ENCODE measurements around the gene PRMT1.

Gene PRMT1

DNA sequence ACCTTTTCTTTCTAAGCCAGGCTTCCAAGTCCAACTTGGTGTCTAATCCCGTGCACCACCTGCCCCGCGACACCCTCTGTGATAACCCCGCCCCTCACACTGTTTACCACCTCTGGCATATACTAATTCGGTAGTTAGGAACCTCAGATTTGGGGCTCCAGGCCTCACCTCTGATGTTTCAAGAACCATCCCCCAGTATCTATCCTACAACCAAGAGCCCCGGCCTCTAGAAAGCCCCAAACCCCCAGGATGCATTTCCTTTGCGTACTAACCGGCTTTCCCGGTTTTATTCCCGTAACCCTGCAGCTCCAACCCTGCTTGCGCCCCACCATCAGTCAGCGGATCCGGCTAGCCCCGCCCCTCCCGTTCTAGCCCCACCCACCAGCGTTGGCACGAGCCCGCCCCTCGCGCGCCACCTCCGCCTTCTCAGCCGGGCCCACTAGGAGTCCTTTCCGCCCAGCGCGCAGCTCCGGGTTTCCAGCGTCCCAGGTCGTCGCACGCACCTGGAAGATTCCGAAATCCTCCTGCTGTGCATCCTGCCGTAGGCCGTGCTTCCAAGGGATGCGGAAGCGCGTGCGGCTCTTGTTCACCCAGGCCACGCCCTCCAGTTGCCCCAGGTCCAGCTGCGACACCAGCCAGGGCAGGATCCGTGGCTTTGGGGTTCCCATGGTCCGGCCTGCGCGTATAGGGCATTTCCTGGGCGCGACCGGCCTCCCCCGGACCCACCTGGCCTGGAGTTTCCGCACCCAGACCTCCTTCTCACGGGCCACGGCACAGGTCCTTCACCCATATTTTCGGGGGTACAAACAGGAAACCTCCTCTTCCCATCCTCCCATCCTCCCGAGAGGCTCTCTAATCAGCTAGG is 12.7 kb upstream of the PRMT1 start:
- TF ChIP-seq, protein P1, sequence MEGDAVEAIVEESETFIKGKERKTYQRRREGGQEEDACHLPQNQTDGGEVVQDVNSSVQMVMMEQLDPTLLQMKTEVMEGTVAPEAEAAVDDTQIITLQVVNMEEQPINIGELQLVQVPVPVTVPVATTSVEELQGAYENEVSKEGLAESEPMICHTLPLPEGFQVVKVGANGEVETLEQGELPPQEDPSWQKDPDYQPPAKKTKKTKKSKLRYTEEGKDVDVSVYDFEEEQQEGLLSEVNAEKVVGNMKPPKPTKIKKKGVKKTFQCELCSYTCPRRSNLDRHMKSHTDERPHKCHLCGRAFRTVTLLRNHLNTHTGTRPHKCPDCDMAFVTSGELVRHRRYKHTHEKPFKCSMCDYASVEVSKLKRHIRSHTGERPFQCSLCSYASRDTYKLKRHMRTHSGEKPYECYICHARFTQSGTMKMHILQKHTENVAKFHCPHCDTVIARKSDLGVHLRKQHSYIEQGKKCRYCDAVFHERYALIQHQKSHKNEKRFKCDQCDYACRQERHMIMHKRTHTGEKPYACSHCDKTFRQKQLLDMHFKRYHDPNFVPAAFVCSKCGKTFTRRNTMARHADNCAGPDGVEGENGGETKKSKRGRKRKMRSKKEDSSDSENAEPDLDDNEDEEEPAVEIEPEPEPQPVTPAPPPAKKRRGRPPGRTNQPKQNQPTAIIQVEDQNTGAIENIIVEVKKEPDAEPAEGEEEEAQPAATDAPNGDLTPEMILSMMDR (IDR thresholded peaks at IDR 0.05; ENCODE audit: low read depth, low read length): no peak
- H3K4me3 ChIP-seq (replicated peaks in 1 of 2; ENCODE audit: low read depth in 2 of 2, low read length in 2 of 2): peak overlapping the region; percentile 72 to 88
- DNase-seq (ENCODE audit: low read depth in 2 of 2): peak; percentile 79 to 83

GRCh38 chr19:49665036-49665350 is 12.1 kb upstream of the PRMT1 start:
- TF ChIP-seq, protein P1 (IDR thresholded peaks at IDR 0.05; ENCODE audit: low read depth, low read length): no peak
- peak overlapping the region; percentile 72 to 88 for H3K4me3 ChIP-seq (replicated peaks in 1 of 2; ENCODE audit: low read depth in 2 of 2, low read length in 2 of 2)
- DNase-seq (ENCODE audit: low read depth in 2 of 2): no peak

- TF ChIP-seq, protein P1 (IDR thresholded peaks at IDR 0.05; ENCODE audit: low read depth, low read length): no peak
- DNase-seq (ENCODE audit: low read depth in 2 of 2): peak; percentile 97
- H3K4me3 ChIP-seq (replicated peaks in 1 of 2; ENCODE audit: low read depth in 2 of 2, low read length in 2 of 2): peak within 1 kb of the TSS; percentile 72 to 88
Measured at GRCh38 chr19:49665351-49666119, 11.5 kb upstream of the PRMT1 start, which contains the start of the genes BCL2L12 and IRF3. BCL2L12 (plus strand) TSS chr19:49665933; CDS start chr19:49666693, 760 bp downstream. IRF3 (minus strand) TSS chr19:49665857; CDS start chr19:49664838, 1,019 bp downstream.

DNA sequence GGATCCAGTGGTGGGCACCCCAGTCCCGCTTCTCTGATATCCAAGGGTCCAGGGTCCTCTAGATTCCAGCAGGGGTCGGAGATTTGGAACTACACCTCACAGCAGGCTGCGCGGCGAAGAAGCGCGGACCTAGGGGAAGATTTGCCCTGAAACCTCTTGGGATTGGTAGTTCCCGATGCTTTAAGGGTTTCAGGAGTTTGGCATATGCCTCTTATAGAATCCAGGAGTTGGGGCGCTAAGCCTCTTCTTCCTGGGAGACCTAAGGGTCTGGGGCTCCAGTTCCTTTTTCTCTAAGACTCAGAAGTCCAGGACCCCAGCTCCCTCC is 11.0 kb upstream of the PRMT1 start:
- no peak for DNase-seq (ENCODE audit: low read depth in 2 of 2)
- peak overlapping the region; percentile 72 to 88 for H3K4me3 ChIP-seq (replicated peaks in 1 of 2; ENCODE audit: low read depth in 2 of 2, low read length in 2 of 2)
- TF ChIP-seq, protein P1 (IDR thresholded peaks at IDR 0.05; ENCODE audit: low read depth, low read length): no peak

DNA sequence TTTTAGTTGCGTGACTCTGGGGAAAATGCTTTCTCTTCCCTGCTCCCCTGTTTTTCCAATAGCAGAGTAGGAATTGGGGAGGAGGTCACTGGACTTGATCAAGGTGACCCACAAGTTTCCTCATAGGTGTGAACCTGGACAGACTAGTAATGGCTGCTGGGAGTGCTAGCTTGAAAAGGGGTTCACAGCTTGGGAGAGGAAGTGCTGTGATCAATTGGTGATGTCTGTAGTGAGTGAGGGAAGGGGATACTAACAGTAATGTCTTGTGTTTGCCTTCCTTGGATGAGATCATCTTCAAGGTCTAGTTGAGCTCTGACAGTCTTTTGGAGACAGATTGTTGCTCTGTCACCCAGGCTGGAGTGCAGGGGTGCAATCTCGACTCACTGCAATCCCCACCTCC is 9.6 kb upstream of the PRMT1 start:
- no peak overlapping the region for H3K4me3 ChIP-seq (replicated peaks in 1 of 2; ENCODE audit: low read depth in 2 of 2, low read length in 2 of 2)
- no peak for DNase-seq (ENCODE audit: low read depth in 2 of 2)
- TF ChIP-seq, protein P1 (IDR thresholded peaks at IDR 0.05; ENCODE audit: low read depth, low read length): no peak

GRCh38 chr19:49669516-49669915 is 7.6 kb upstream of the PRMT1 start:
- no peak overlapping the region for H3K4me3 ChIP-seq (replicated peaks in 1 of 2; ENCODE audit: low read depth in 2 of 2, low read length in 2 of 2)
- no peak for DNase-seq (ENCODE audit: low read depth in 2 of 2)
- TF ChIP-seq, protein P1 (IDR thresholded peaks at IDR 0.05; ENCODE audit: low read depth, low read length): no peak

All from cardiac fibroblast (primary cell).